Measurements from ENCODE around the gene ARHGDIG.

DNA sequence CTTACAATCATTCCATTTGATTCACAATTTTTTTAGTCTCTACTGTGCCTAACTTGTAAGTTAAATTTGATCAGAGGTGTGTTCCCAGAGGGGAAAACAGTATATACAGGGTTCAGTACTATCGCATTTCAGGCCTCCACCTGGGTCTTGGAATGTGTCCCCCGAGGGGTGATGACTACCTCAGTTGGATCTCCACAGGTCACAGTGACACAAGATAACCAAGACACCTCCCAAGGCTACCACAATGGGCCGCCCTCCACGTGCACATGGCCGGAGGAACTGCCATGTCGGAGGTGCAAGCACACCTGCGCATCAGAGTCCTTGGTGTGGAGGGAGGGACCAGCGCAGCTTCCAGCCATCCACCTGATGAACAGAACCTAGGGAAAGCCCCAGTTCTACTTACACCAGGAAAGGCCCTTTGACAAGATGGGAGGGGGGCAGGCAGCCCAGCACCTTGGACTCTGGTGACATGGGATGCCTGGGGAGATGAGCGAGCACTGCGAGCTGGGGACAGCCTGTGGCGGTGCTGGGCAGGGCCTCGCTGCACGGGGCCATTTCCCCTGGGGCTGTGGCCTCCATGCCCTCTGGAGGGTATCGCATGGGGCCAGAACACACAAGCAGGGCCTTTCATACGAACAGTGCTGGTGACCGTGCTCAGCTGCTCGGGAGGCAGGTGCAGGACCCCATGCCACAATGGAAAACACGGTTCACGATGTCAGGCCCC lies 36.5 kb downstream of the ARHGDIG start:
- TF ChIP-seq CTCF (IDR thresholded peaks at IDR 0.05) = no peak
- no peak for TF ChIP-seq POLR2A (IDR thresholded peaks at IDR 0.05)
- TF ChIP-seq EP300 (IDR thresholded peaks at IDR 0.05) = no peak
